Measurements from ENCODE around the gene ALDH6A1. TPM values are rescaled to one million over a fixed set of nuclear protein-coding genes. Genes with fewer than 3 reads are reported as not detected.
"Not testable (repeated sequence)": the region's sequence is repeated elsewhere in the genome, so short reads cannot be mapped to it uniquely, and the experiment has no call there.

ALDH6A1 gene
- 24.2 and 43.0 TPM in 2 replicates for total RNA-seq (2014; rRNA removed; shearing (Covaris generic); ENCODE audit: low replicate concordance)

DNA sequence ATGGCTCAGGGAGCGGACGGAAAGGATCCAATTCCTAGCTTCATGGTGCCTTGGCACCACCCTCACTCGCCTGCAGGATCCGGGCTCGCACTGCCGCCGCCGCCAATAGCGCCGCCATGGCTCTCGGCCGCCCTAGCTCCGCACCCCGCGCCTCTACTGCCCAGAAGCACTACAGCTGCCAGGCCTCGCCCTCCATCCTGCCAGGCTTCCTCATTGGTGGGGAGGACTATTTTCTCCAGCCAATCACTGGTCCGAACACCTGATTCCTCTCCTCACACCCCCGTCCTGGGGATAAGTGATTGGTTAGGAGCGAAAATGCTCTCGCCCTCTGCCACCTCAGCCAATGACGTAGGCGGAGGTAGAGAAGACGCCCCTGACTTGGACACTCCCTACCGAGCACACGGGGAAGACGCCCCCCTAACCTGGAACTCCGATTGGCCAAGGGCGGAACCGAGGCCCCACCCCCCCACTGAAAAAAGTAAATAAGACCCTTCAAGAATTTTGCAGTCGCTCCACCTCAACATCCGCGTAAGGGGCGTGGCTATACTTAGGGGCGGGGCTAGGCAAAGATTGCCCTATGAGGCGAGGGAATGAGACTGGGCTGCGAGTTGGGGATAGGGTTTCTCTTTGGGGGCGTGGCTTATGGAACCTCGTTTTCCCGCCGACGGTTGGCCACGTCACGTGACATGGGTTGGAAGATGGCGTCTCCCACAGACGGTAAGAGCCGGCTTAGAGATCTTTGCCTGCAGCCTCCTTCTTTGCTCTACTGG is at the start of gene ALDH6A1, which contains the start of gene LIN52:
TSS of gene ALDH6A1 (minus strand) at position 177 of the 770 bp plus-strand sequence. CDS start at position 118, 59 bp downstream.
TSS of gene LIN52 (plus strand) at position 680 of the 770 bp plus-strand sequence. CDS start at position 699, 19 bp downstream.
- no peaks in the 10 kb centered on the region for H3K27me3 ChIP-seq (ENCODE audit: low read length)
- H2AFZ ChIP-seq (ENCODE audit: low read length): peak within 1 kb of the TSS; percentile 80
- H3K79me2 ChIP-seq (ENCODE audit: low read length): peaks cover 55% of the 10 kb centered on the region
- DNase-seq: peak; percentile 100
- H3K4me2 ChIP-seq (ENCODE audit: low read depth, low read length, poor library complexity, severe bottlenecking): peak within 1 kb of the TSS; percentile 94
- peak within 1 kb of the TSS; percentile 10; the same call in 1 of the 2 replicates for H3K27ac ChIP-seq (ENCODE audit: low read length)
- H4K20me1 ChIP-seq (ENCODE audit: insufficient read depth, low read depth, low read length): no peaks in the 10 kb centered on the region
- H3K9me3 ChIP-seq (ENCODE audit: low read length): no peaks in the 10 kb centered on the region
- peaks cover 24% of the 10 kb centered on the region for H3K4me1 ChIP-seq (ENCODE audit: low read length)
- peak within 1 kb of the TSS; percentile 81 for H3K4me3 ChIP-seq (ENCODE audit: low read length)
- H3K36me3 ChIP-seq (ENCODE audit: insufficient read depth, low read length): peaks cover 7% of the 10 kb centered on the region; the same call in 1 of the 2 replicates
- no peaks in the 10 kb centered on the region for H3K9me2 ChIP-seq (replicated peaks; ENCODE audit: insufficient read depth, low read length)
- peak within 1 kb of the TSS; percentile 81 for H3K9ac ChIP-seq (ENCODE audit: low read length)

DNA sequence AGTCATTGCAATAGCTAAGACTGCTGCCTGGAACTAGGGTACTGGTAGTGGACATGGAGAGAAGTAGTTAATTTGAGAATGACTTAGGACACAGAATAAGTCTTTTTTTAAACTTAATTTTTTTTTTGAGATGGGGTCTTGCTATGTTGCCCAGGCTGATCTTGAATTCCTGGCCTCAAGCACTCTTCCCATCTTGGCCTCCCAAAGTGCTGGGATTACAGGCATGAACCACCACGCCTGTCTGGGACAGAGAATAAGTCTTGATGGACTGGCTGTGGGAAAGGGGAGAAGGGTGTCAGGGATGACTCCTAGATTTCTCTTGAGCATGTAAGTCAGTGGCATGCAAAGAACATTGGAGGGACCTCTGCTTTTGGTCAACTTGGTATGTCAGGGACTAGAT is 43.4 kb upstream of the ALDH6A1 start:
- peaks cover 8% of the 10 kb centered on the region; the same call in 1 of the 2 replicates for H3K36me3 ChIP-seq (ENCODE audit: insufficient read depth, low read length)
- 0 out of 2 replicates have a peak, but pooled peaks cover 5% of the 10 kb centered on the region for H4K20me1 ChIP-seq (ENCODE audit: insufficient read depth, low read depth, low read length)
- H2AFZ ChIP-seq (ENCODE audit: low read length): no peak overlapping the region
- H3K9ac ChIP-seq (ENCODE audit: low read length): no peak overlapping the region
- no peaks in the 10 kb centered on the region for H3K4me1 ChIP-seq (ENCODE audit: low read length)
- H3K9me3 ChIP-seq (ENCODE audit: low read length): no peaks in the 10 kb centered on the region; the same call in 1 of the 2 replicates
- no peak overlapping the region for H3K4me3 ChIP-seq (ENCODE audit: low read length)
- DNase-seq: no peak
- no peaks in the 10 kb centered on the region for H3K27me3 ChIP-seq (ENCODE audit: low read length)
- no peak overlapping the region for H3K27ac ChIP-seq (ENCODE audit: low read length)
- H3K9me2 ChIP-seq (replicated peaks; ENCODE audit: insufficient read depth, low read length): no peaks in the 10 kb centered on the region
- H3K4me2 ChIP-seq (ENCODE audit: low read depth, low read length, poor library complexity, severe bottlenecking): no peak overlapping the region
- H3K79me2 ChIP-seq (ENCODE audit: low read length): no peaks in the 10 kb centered on the region

DNA sequence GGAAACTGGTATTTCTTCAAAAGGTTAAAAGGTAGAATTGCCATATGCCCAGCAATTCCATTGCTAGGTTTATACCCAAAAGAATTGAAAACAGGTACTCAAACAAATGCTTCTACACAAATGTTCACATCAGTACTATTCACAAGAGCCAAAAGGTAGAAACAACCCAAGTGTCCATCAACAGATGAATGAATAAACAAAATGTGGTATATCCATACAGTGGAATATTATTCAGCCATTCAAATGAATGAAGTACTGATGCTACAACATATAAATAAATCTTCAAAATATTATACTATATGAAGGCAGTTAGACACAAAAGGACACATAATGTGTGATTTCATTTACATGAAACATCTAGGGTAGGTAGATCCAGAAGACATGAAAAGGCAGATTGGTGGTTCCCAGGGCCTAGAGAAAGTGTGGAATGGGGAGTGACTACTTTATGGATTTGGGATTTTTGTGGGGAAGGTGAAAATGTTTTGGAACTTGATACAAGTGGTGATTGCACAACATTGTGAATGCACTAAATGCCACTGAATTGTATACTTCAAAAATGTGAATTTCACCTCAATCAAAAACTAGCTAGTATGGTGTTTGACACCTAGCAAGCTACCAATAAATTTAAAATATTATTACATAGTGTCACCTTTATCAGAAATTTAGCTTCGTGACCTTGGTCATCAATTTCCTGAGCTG is 42.2 kb upstream of the ALDH6A1 start:
- no peak overlapping the region for H2AFZ ChIP-seq (ENCODE audit: low read length)
- H3K4me3 ChIP-seq (ENCODE audit: low read length): no peak overlapping the region
- H3K4me2 ChIP-seq (ENCODE audit: low read depth, low read length, poor library complexity, severe bottlenecking): no peak overlapping the region
- no peaks in the 10 kb centered on the region for H3K79me2 ChIP-seq (ENCODE audit: low read length)
- DNase-seq: no peak
- no peaks in the 10 kb centered on the region; the same call in 1 of the 2 replicates for H3K9me3 ChIP-seq (ENCODE audit: low read length)
- H4K20me1 ChIP-seq (ENCODE audit: insufficient read depth, low read depth, low read length): no peaks in the 10 kb centered on the region
- H3K9me2 ChIP-seq (replicated peaks; ENCODE audit: insufficient read depth, low read length): no peaks in the 10 kb centered on the region
- H3K4me1 ChIP-seq (ENCODE audit: low read length): no peaks in the 10 kb centered on the region
- no peak overlapping the region for H3K27ac ChIP-seq (ENCODE audit: low read length)
- peaks cover 8% of the 10 kb centered on the region for H3K36me3 ChIP-seq (ENCODE audit: insufficient read depth, low read length)
- no peak overlapping the region for H3K9ac ChIP-seq (ENCODE audit: low read length)
- no peaks in the 10 kb centered on the region for H3K27me3 ChIP-seq (ENCODE audit: low read length)

DNA sequence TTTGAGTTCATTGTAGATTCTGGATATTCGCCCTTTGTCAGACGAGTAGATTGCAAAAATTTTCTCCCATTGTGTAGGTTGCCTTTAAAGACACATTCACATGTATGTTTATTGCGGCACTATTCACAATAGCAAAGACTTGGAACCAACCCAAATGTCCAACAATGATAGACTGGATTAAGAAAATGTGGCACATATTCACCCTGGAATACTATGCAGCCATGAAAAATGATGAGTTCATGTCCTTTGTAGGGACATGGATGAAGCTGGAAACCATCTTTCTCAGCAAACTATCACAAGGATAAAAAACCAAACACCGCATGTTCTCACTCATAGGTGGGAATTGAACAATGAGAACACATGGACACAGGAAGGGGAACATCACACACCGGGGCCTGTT is 41.2 kb upstream of the ALDH6A1 start:
- not testable (repeated sequence) for H3K4me2 ChIP-seq (ENCODE audit: low read depth, low read length, poor library complexity, severe bottlenecking); H3K27ac ChIP-seq (ENCODE audit: low read length); H3K27me3 ChIP-seq (ENCODE audit: low read length); H3K4me3 ChIP-seq (ENCODE audit: low read length); H2AFZ ChIP-seq (ENCODE audit: low read length); H3K36me3 ChIP-seq (ENCODE audit: insufficient read depth, low read length); DNase-seq; H3K79me2 ChIP-seq (ENCODE audit: low read length); H3K4me1 ChIP-seq (ENCODE audit: low read length); H4K20me1 ChIP-seq (ENCODE audit: insufficient read depth, low read depth, low read length); H3K9me2 ChIP-seq (replicated peaks; ENCODE audit: insufficient read depth, low read length); H3K9ac ChIP-seq (ENCODE audit: low read length); H3K9me3 ChIP-seq (ENCODE audit: low read length)

DNA sequence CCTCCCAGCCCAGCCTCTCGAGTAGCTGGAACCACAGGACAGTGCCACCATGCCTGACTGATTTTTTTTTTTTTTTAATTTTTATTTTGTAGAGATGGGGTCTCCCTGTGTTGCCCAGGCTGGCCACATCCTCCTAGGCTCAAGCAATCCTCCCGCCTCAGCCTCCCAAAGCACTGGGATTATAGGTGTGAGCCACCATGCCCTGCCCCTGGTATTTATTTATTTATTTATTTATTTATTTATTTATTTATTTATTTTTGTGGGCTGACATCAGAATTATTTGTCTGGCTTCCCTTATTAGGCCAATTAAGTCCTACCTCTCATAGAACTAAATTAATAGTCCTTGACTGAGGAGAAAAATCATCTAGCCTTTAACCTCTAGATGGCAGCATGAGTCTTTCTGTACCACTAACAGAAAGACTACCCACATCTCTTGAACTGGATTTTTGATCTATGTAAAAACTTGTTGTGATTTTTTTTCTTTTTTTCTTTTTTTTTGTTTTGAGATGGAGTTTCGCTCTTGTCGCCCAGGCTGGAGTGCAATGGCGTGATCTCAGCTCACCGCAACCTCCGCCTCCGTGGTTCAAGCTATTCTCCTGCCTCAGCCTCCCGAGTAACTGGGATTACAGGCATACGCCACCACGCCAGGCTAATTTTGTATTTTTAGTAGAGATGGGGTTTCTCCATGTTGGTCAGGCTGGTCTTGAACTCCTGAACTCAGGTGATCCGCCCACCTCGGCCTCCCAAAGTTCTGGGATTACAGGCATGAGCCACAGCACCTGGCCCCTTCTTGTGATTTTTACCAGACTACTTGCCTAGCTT is 27.4 kb upstream of the ALDH6A1 start:
- not testable (repeated sequence) for H3K4me3 ChIP-seq (ENCODE audit: low read length); H3K27ac ChIP-seq (ENCODE audit: low read length); H3K9me3 ChIP-seq (ENCODE audit: low read length); H3K4me2 ChIP-seq (ENCODE audit: low read depth, low read length, poor library complexity, severe bottlenecking); H3K27me3 ChIP-seq (ENCODE audit: low read length); H3K9me2 ChIP-seq (replicated peaks; ENCODE audit: insufficient read depth, low read length); H4K20me1 ChIP-seq (ENCODE audit: insufficient read depth, low read depth, low read length); H3K4me1 ChIP-seq (ENCODE audit: low read length); H2AFZ ChIP-seq (ENCODE audit: low read length); H3K9ac ChIP-seq (ENCODE audit: low read length)
- H3K36me3 ChIP-seq (ENCODE audit: insufficient read depth, low read length): peaks cover 16% of the 10 kb centered on the region
- peak; percentile 93 for DNase-seq
- peaks cover 17% of the 10 kb centered on the region for H3K79me2 ChIP-seq (ENCODE audit: low read length)

DNA sequence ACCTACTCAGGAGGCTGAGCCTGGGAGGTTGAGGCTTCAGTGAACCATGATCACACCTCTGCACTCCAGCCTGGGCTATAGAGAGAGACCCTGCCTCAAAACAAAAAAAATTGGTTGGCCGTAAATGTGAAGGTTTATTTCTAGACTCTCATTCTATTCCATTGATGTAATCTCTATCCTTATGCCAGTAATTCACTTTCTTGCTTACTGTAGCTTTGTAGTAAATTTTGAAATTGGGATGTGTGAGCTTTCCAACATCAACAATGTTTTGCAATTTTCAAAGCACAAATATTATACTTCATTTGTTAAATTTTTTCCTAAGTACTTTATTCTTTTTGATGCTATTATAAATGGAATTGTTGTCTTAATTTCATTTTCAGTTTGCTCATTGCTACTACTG is 25.1 kb upstream of the ALDH6A1 start:
- H3K36me3 ChIP-seq (ENCODE audit: insufficient read depth, low read length): peaks cover 24% of the 10 kb centered on the region
- H2AFZ ChIP-seq (ENCODE audit: low read length): no peak overlapping the region
- no peak overlapping the region for H3K4me3 ChIP-seq (ENCODE audit: low read length)
- no peak overlapping the region for H3K4me2 ChIP-seq (ENCODE audit: low read depth, low read length, poor library complexity, severe bottlenecking)
- DNase-seq: no peak
- peaks cover 18% of the 10 kb centered on the region for H3K79me2 ChIP-seq (ENCODE audit: low read length)
- H3K9ac ChIP-seq (ENCODE audit: low read length): no peak overlapping the region
- no peak overlapping the region for H3K27ac ChIP-seq (ENCODE audit: low read length)
- no peaks in the 10 kb centered on the region for H4K20me1 ChIP-seq (ENCODE audit: insufficient read depth, low read depth, low read length)
- no peaks in the 10 kb centered on the region; the same call in 1 of the 2 replicates for H3K4me1 ChIP-seq (ENCODE audit: low read length)
- H3K9me3 ChIP-seq (ENCODE audit: low read length): no peaks in the 10 kb centered on the region
- no peaks in the 10 kb centered on the region for H3K9me2 ChIP-seq (replicated peaks; ENCODE audit: insufficient read depth, low read length)
- H3K27me3 ChIP-seq (ENCODE audit: low read length): no peaks in the 10 kb centered on the region

DNA sequence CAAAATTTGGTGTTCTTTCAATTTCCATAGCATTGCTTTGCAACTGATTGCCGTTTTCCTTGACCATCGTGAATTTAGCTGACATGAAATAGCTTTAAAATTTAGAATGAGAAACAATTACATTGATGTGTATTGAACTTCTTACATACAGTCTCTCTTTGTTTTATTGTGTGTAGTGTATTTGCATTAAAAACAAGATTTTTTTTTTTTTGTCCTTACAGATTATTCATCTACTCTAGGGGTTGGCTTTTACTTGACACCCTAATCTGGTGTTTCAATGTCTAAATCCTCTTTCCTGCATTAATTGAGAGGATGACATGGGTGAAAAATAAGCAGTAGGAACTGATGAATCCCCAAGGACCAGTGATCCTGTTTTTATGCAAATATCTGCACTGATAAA is 21.1 kb upstream of the ALDH6A1 start:
- H3K9ac ChIP-seq (ENCODE audit: low read length): no peak overlapping the region
- no peaks in the 10 kb centered on the region for H3K27me3 ChIP-seq (ENCODE audit: low read length)
- no peaks in the 10 kb centered on the region for H3K9me2 ChIP-seq (replicated peaks; ENCODE audit: insufficient read depth, low read length)
- no peak overlapping the region for H2AFZ ChIP-seq (ENCODE audit: low read length)
- no peaks in the 10 kb centered on the region; the same call in 1 of the 2 replicates for H3K4me1 ChIP-seq (ENCODE audit: low read length)
- no peaks in the 10 kb centered on the region for H3K9me3 ChIP-seq (ENCODE audit: low read length)
- peaks cover 39% of the 10 kb centered on the region for H3K36me3 ChIP-seq (ENCODE audit: insufficient read depth, low read length)
- no peak overlapping the region for H3K27ac ChIP-seq (ENCODE audit: low read length)
- no peak for DNase-seq
- no peak overlapping the region for H3K4me2 ChIP-seq (ENCODE audit: low read depth, low read length, poor library complexity, severe bottlenecking)
- no peaks in the 10 kb centered on the region for H4K20me1 ChIP-seq (ENCODE audit: insufficient read depth, low read depth, low read length)
- no peak overlapping the region for H3K4me3 ChIP-seq (ENCODE audit: low read length)
- peaks cover 18% of the 10 kb centered on the region for H3K79me2 ChIP-seq (ENCODE audit: low read length)
